Bronchial epithelial cell (primary cell): Measurements from ENCODE around the gene ABLIM2. TPM values are rescaled to one million over a fixed set of nuclear protein-coding genes. Genes with fewer than 3 reads are reported as not detected.
A peak's percentile ranks its signal among the peaks of the same experiment; 100 is the strongest.

Experiments used
- DNase-seq: peaks from one replicate; pipeline ENCODE4 v3.0.0-alpha.2; 2010; ENCODE audit warnings: low read depth
- FAIRE-seq: peaks from 2 replicates; lab custom pipeline; 2011; peaks lifted over from hg19 to GRCh38; lab: Jason Lieb, UNC
- H3K27me3 ChIP-seq: 2 replicates; pipeline ENCODE4 v1.5.1; 2011; ENCODE audit warnings: low read length; ENCODE audit not compliant: control insufficient read depth, insufficient read depth
- H3K36me3 ChIP-seq: 2 replicates; pipeline ENCODE4 v1.5.1; 2011; ENCODE audit warnings: low read length; ENCODE audit not compliant: control insufficient read depth, insufficient read depth
- H3K4me3 ChIP-seq: 2 replicates; pipeline ENCODE4 v1.5.1; 2011; ENCODE audit warnings: mild to moderate bottlenecking, low read depth, low read length, control low read depth
- CTCF ChIP-seq: IDR thresholded peaks from 2 replicates; pipeline ENCODE4 v1.5.1; 2011; ENCODE audit warnings: mild to moderate bottlenecking, moderate library complexity, low read length, control low read depth, inconsistent platforms; ENCODE audit not compliant: insufficient read depth, severe bottlenecking
- total RNA-seq: library from RNA; depleted of rRNA; stranded (reverse); fragments of >200 nt; gene quantifications from 2 replicates; pipeline ENCODE4 v1.2.1, GENCODE V29; 2014

The ABLIM2 gene
- total RNA-seq, 1 donor from 2014 or later: 1.1 TPM

GRCh38 chr4:8127051-8127826, 31.4 kb downstream of the ABLIM2 start:
- H3K36me3 ChIP-seq: no peaks in the 10 kb centered on the region
- FAIRE-seq (no peak), DNase-seq (no peak)
- TF ChIP-seq CTCF: no peak
- H3K27me3 ChIP-seq: no peaks in the 10 kb centered on the region
- no peak overlapping the region for H3K4me3 ChIP-seq

GRCh38 chr4:8126523-8126922, 32.1 kb downstream of the ABLIM2 start:
- DNase-seq (no peak), FAIRE-seq (no peak)
- Histone ChIP-seq H3K27me3 (no peaks in the 10 kb centered on the region), H3K36me3 (no peaks in the 10 kb centered on the region), H3K4me3 (no peak overlapping the region)
- TF ChIP-seq CTCF: no peak

GRCh38 chr4:8125526-8126056, 33.0 kb downstream of the ABLIM2 start:
- no peak for TF ChIP-seq CTCF
- DNase-seq: no peak
- Histone ChIP-seq H3K36me3 (no peaks in the 10 kb centered on the region), H3K27me3 (no peaks in the 10 kb centered on the region), H3K4me3 (no peak overlapping the region)
- FAIRE-seq: peak; percentile 43

GRCh38 chr4:8123870-8124269, 34.7 kb downstream of the ABLIM2 start:
- no peak for DNase-seq
- Histone ChIP-seq H3K27me3 (no peaks in the 10 kb centered on the region), H3K36me3 (no peaks in the 10 kb centered on the region), H3K4me3 (no peak overlapping the region)
- no peak for TF ChIP-seq CTCF
- no peak for FAIRE-seq

- H3K36me3 ChIP-seq: no peaks in the 10 kb centered on the region
- no peak overlapping the region for H3K4me3 ChIP-seq
- no peak for TF ChIP-seq CTCF
- DNase-seq (no peak), FAIRE-seq (no peak)
- no peaks in the 10 kb centered on the region for H3K27me3 ChIP-seq
Measured at GRCh38 chr4:8123389-8123788, 35.2 kb downstream of the ABLIM2 start.
